Loucy (cell line): ENCODE measurements around the gene GPX3.

Source experiments
- EZH2phosphoT487 ChIP-seq: fragments of 200-600 bp; IDR thresholded peaks from 2 replicates; pipeline ENCODE4 v1.6.1; 2018; ENCODE audit warnings: antibody characterized with exemption, mild to moderate bottlenecking, moderate library complexity, borderline replicate concordance
- TF ChIP-seq, protein P1 (sequence below): fragments of 200-600 bp; sonication (generic); conservative IDR thresholded peaks from 2 replicates; pipeline ENCODE4 v1.5.1; 2014; ENCODE audit warnings: mild to moderate bottlenecking, antibody characterized with exemption, low read length

GRCh38 chr5:151074557-151074956 is 54.2 kb downstream of the GPX3 start:
- TF ChIP-seq, protein P1, sequence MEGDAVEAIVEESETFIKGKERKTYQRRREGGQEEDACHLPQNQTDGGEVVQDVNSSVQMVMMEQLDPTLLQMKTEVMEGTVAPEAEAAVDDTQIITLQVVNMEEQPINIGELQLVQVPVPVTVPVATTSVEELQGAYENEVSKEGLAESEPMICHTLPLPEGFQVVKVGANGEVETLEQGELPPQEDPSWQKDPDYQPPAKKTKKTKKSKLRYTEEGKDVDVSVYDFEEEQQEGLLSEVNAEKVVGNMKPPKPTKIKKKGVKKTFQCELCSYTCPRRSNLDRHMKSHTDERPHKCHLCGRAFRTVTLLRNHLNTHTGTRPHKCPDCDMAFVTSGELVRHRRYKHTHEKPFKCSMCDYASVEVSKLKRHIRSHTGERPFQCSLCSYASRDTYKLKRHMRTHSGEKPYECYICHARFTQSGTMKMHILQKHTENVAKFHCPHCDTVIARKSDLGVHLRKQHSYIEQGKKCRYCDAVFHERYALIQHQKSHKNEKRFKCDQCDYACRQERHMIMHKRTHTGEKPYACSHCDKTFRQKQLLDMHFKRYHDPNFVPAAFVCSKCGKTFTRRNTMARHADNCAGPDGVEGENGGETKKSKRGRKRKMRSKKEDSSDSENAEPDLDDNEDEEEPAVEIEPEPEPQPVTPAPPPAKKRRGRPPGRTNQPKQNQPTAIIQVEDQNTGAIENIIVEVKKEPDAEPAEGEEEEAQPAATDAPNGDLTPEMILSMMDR: no peak
- TF ChIP-seq EZH2phosphoT487: no peak
